KMS-11 (cell line): ENCODE results near the gene ADRB1.

Experiments used
- H2AFZ ChIP-seq: fragments of 200-600 bp; sonication (generic); 2 replicates; pipeline ENCODE4 v1.6.1; 2016; ENCODE audit warnings: antibody characterized with exemption, mixed run types, low read depth
- H3K27ac ChIP-seq: fragments of 200-600 bp; sonication (generic); 2 replicates; pipeline ENCODE4 v1.6.1; 2016; ENCODE audit warnings: mild to moderate bottlenecking, mixed run types
- H3K27me3 ChIP-seq: fragments of 200-600 bp; sonication (generic); 2 replicates; pipeline ENCODE4 v1.6.1; 2017; ENCODE audit warnings: mild to moderate bottlenecking, low read depth, mixed run types, moderate library complexity; ENCODE audit not compliant: insufficient read depth
- H3K36me3 ChIP-seq: fragments of 200-600 bp; sonication (generic); 2 replicates; pipeline ENCODE4 v1.6.1; 2017; ENCODE audit warnings: mild to moderate bottlenecking, mixed run types; ENCODE audit not compliant: insufficient read depth
- H3K4me1 ChIP-seq: fragments of 200-600 bp; sonication (generic); 2 replicates; pipeline ENCODE4 v1.6.1; 2016; ENCODE audit warnings: mild to moderate bottlenecking, low read depth, mixed run types; ENCODE audit not compliant: poor library complexity, severe bottlenecking
- H3K4me2 ChIP-seq: fragments of 200-600 bp; sonication (generic); 2 replicates; pipeline ENCODE4 v1.7.0; 2016; ENCODE audit warnings: mild to moderate bottlenecking, mixed run types
- H3K4me3 ChIP-seq: fragments of 200-600 bp; sonication (generic); IDR thresholded peaks from 2 replicates; pipeline ENCODE4 v1.6.1; 2017; ENCODE audit warnings: low read depth, low read length, mixed read lengths; ENCODE audit not compliant: insufficient read depth
- H3K79me2 ChIP-seq: fragments of 200-600 bp; sonication (generic); 2 replicates; pipeline ENCODE4 v1.6.1; 2016; ENCODE audit warnings: low read depth, mixed run types; ENCODE audit not compliant: insufficient read depth
- H3K9ac ChIP-seq: fragments of 200-600 bp; sonication (generic); 2 replicates; pipeline ENCODE4 v1.6.1; 2016; ENCODE audit warnings: mild to moderate bottlenecking, mixed run types
- H4K20me1 ChIP-seq: fragments of 200-600 bp; sonication (generic); 2 replicates; pipeline ENCODE4 v1.6.1; 2016; ENCODE audit warnings: mild to moderate bottlenecking, mixed run types; ENCODE audit not compliant: insufficient read depth
- CTCF ChIP-seq: fragments of 200-600 bp; sonication (generic); conservative IDR thresholded peaks from 2 replicates; pipeline ENCODE4 v1.6.1; 2017; ENCODE audit warnings: low read depth, mild to moderate bottlenecking, antibody characterized with exemption, low read length, moderate library complexity, mixed read lengths

Gene ADRB1

GRCh38 chr10:114000457-114001010 lies 43.1 kb upstream of the ADRB1 start:
- H4K20me1 ChIP-seq, result no peaks in the 10 kb centered on the region
- no peak for TF ChIP-seq CTCF
- no peak overlapping the region for H3K27ac ChIP-seq
- no peak overlapping the region for H3K4me2 ChIP-seq
- H3K4me1 ChIP-seq, result no peaks in the 10 kb centered on the region
- peaks cover 8% of the 10 kb centered on the region; the same call in 1 of the 2 replicates for H3K27me3 ChIP-seq
- no peak overlapping the region for H2AFZ ChIP-seq
- no peak overlapping the region for H3K9ac ChIP-seq
- no peaks in the 10 kb centered on the region for H3K36me3 ChIP-seq
- no peak overlapping the region for H3K4me3 ChIP-seq
- no peaks in the 10 kb centered on the region for H3K79me2 ChIP-seq

GRCh38 chr10:114002422-114002821 lies 41.2 kb upstream of the ADRB1 start:
- H3K27ac ChIP-seq, result no peak overlapping the region
- H3K79me2 ChIP-seq, result no peaks in the 10 kb centered on the region
- no peaks in the 10 kb centered on the region for H4K20me1 ChIP-seq
- H2AFZ ChIP-seq, result no peak overlapping the region
- no peak overlapping the region for H3K4me2 ChIP-seq
- H3K4me1 ChIP-seq, result no peaks in the 10 kb centered on the region
- H3K36me3 ChIP-seq, result no peaks in the 10 kb centered on the region
- no peak overlapping the region for H3K9ac ChIP-seq
- TF ChIP-seq CTCF, result no peak
- H3K27me3 ChIP-seq, result no peaks in the 10 kb centered on the region; the same call in 1 of the 2 replicates
- no peak overlapping the region for H3K4me3 ChIP-seq

GRCh38 chr10:114003161-114003941 lies 40.3 kb upstream of the ADRB1 start:
- Histone ChIP-seq H3K27ac (no peak overlapping the region), H2AFZ (no peak overlapping the region), H4K20me1 (no peaks in the 10 kb centered on the region), H3K4me3 (no peak overlapping the region), H3K9ac (no peak overlapping the region), H3K4me2 (no peak overlapping the region), H3K27me3 (no peaks in the 10 kb centered on the region; the same call in 1 of the 2 replicates), H3K4me1 (no peaks in the 10 kb centered on the region), H3K79me2 (no peaks in the 10 kb centered on the region), H3K36me3 (no peaks in the 10 kb centered on the region)
- TF ChIP-seq CTCF, result no peak

GRCh38 chr10:114009281-114009996 lies 34.2 kb upstream of the ADRB1 start:
- Histone ChIP-seq H3K27ac (no peak overlapping the region), H3K79me2 (no peaks in the 10 kb centered on the region), H3K4me2 (no peak overlapping the region), H2AFZ (no peak overlapping the region), H3K27me3 (no peaks in the 10 kb centered on the region), H3K4me1 (no peaks in the 10 kb centered on the region), H3K36me3 (no peaks in the 10 kb centered on the region), H4K20me1 (no peaks in the 10 kb centered on the region), H3K4me3 (no peak overlapping the region), H3K9ac (no peak overlapping the region)
- TF ChIP-seq CTCF, result no peak
